ENCODE results near the gene PURA. TPM values are rescaled to one million over a fixed set of nuclear protein-coding genes. Genes with fewer than 3 reads are reported as not detected.

PURA gene
- total and polyA plus RNA-seq, 2 of the 13 experiments (the other 11 are each of a cell fraction or from before 2014, with no cell fraction given): 2.0 to 5.0 TPM

- CTCF ChIA-PET (ENCODE audit: low intra/inter-chr PET ratio, low total read pairs): interaction anchor here (0.6 to 3.5 kb wide), 8 partner anchors 11 to 370 kb away, joined by 3 to 40 read pairs (median 4); no protein-coding TSS in a partner anchor
- H3K4me1 ChIP-seq (ENCODE audit: insufficient read depth, low read length): peaks cover 14% of the 10 kb centered on the region
- FAIRE-seq (peak; percentile 79), DNase-seq (ENCODE audit: low spot score) (peak; percentile 91), ATAC-seq (peak; percentile 96)
- peak overlapping the region; percentile 47 for H3K27ac ChIP-seq (ENCODE audit: extremely low read length, insufficient read depth, low read length)
- H3K27me3 ChIP-seq (ENCODE audit: control insufficient read depth in 1 of 2, insufficient read depth in 2 of 2, low read length in 2 of 2): no peaks in the 10 kb centered on the region
- peak overlapping the region; percentile 37 for H2AFZ ChIP-seq (ENCODE audit: low read length)
- WGBS (ENCODE audit: low lambda C conversion rate): 15% methylated on average over 20 of the region's 30 CpGs
- H4K20me1 ChIP-seq (ENCODE audit: insufficient read depth, low read length): no peaks in the 10 kb centered on the region
- no peaks in the 10 kb centered on the region for H3K79me2 ChIP-seq (ENCODE audit: insufficient read depth, low read length)
- H3K4me2 ChIP-seq (ENCODE audit: low read depth, low read length): peak overlapping the region; percentile 86
- no TSS peak for BruUV-seq (replicated peaks)
- peak overlapping the region; percentile 69 for H3K9ac ChIP-seq (ENCODE audit: insufficient read depth, low read depth, low read length)
- intact Hi-C loops (cut with micrococcal nuclease; ENCODE audit: unreplicated experiment) (loop anchor here (1.0 to 5.0 kb wide), 5 partner anchors 12 to 370 kb away; partner anchors contain the start of gene CYSTM1), in situ Hi-C loops (cut with HindIII; ENCODE audit: extremely low pct_ligation_motif_present, low pct_unique_long_range_greater_than_20kb) (loop anchor here (5.0 kb wide), 1 partner anchor 85 kb away; no protein-coding TSS in a partner anchor)
- H3K4me3 ChIP-seq (replicated peaks in 1 of 3; ENCODE audit: insufficient read depth in 1 of 3, low read depth in 2 of 3, low read length in 3 of 3): peak overlapping the region; percentile 42 to 52 (median 44); a peak in 5 of 6 replicates
- H3K9me3 ChIP-seq (ENCODE audit: low read length): no peaks in the 10 kb centered on the region
- H3K36me3 ChIP-seq (replicated peaks in 1 of 2; ENCODE audit: control insufficient read depth in 1 of 2, insufficient read depth in 2 of 2, low read length in 2 of 2): no peaks in the 10 kb centered on the region
- POLR2A ChIA-PET: interaction anchor here (0.7 to 1.5 kb wide), 5 partner anchors 9 to 1582 kb away, joined by 3 to 8 read pairs (median 4); partner anchors contain the start of genes CYSTM1 and HSPA9
- TF ChIP-seq CTCF (CRISPR knock-in tag; IDR thresholded peaks at IDR 0.05) (peak; percentile 95), ASH2L (IDR thresholded peaks at IDR 0.05; ENCODE audit: insufficient read length, low read depth, low read length) (peak; percentile 21), GABPB1 (CRISPR knock-in tag; IDR thresholded peaks at IDR 0.05) (peak; percentile 62; the same call in 1 of the 2 replicates), ZNF614 (CRISPR knock-in tag; IDR thresholded peaks at IDR 0.05; ENCODE audit: borderline replicate concordance) (0 out of 2 replicates have a peak, but pooled peaks have one; percentile 24), CENPX (CRISPR knock-in tag; IDR thresholded peaks at IDR 0.05) (no peak), ZBTB34 (CRISPR knock-in tag; IDR thresholded peaks at IDR 0.05) (no peak), NR0B2 (CRISPR knock-in tag; IDR thresholded peaks at IDR 0.05) (no peak), ZNF510 (CRISPR knock-in tag; IDR thresholded peaks at IDR 0.05; ENCODE audit: low read depth) (peak; percentile 72; the same call in 1 of the 2 replicates), MXI1 (IDR thresholded peaks at IDR 0.05; ENCODE audit: borderline replicate concordance, low read depth, low read length) (peak; percentile 46; the same call in 1 of the 3 replicates), EP300 (IDR thresholded peaks at IDR 0.05; ENCODE audit: low read depth in 2 of 2, low read length in 2 of 2) (peak in 1 of 2 experiments; percentile 24; a peak in 1 of 4 replicates), EP300 (CRISPR knock-in tag; IDR thresholded peaks at IDR 0.05; ENCODE audit: borderline replicate concordance) (no peak), ZNF230 (CRISPR knock-in tag; IDR thresholded peaks at IDR 0.05) (no peak), SYNCRIP (IDR thresholded peaks at IDR 0.05; ENCODE audit: insufficient read depth, low read depth, low read length) (no peak), LCORL (IDR thresholded peaks at IDR 0.05) (no peak), LCORL (CRISPR knock-in tag; IDR thresholded peaks at IDR 0.05) (peak; percentile 63; the same call in 1 of the 2 replicates)
These were observed 43.3 kb downstream of the PURA start for GRCh38 chr5:140157032-140157781.
